Measurements from ENCODE around the gene ARHGAP40. TPM values are rescaled to one million over a fixed set of nuclear protein-coding genes. Genes with fewer than 3 reads are reported as not detected.

ARHGAP40 gene
- total RNA-seq, 1 donor from 2014 or later, result not detected

DNA sequence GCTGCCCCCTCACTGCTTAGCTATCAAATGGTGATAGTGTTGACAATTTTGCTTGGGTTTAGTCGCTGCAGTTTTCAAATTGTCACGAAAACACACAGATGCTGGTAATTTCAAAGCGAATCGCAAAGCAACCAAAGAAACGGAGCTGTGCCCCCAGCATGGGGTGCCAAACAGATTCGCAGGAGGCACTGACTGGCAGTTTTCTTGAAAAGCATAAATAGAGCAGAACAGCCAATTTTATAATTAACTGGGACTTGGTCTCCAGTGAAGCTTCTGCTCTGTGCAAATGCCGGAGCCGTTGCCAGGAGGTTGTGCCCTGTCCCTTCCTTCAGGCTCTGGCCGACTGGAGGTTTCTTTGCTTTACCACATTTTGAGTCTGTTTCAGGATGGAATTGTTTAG is 18.8 kb downstream of the ARHGAP40 start:
- no peak for DNase-seq

- DNase-seq, result no peak
Observed at GRCh38 chr20:38623061-38623460, 21.5 kb downstream of the ARHGAP40 start.

DNA sequence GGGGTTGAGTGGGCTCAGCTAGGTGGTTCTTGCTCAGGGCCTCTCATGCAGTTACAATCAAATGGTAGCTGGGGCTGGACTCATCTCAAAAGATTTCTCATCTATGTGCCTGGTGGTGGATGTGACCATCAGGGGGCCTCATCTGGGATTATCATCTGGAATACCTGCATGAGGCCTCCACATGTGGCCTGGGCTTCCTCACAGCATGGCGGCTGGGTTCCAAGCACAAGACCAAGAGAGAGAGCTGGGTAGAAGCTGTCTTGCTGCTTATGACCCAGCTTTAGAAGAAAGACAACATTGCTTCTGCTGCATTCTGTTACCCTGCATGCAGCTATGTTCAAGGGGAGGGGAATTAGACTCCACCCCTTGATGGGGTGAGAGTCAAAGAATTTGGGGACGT is 22.5 kb downstream of the ARHGAP40 start:
- DNase-seq, result no peak

GRCh38 chr20:38625896-38626295 is 24.3 kb downstream of the ARHGAP40 start:
- no peak for DNase-seq

DNA sequence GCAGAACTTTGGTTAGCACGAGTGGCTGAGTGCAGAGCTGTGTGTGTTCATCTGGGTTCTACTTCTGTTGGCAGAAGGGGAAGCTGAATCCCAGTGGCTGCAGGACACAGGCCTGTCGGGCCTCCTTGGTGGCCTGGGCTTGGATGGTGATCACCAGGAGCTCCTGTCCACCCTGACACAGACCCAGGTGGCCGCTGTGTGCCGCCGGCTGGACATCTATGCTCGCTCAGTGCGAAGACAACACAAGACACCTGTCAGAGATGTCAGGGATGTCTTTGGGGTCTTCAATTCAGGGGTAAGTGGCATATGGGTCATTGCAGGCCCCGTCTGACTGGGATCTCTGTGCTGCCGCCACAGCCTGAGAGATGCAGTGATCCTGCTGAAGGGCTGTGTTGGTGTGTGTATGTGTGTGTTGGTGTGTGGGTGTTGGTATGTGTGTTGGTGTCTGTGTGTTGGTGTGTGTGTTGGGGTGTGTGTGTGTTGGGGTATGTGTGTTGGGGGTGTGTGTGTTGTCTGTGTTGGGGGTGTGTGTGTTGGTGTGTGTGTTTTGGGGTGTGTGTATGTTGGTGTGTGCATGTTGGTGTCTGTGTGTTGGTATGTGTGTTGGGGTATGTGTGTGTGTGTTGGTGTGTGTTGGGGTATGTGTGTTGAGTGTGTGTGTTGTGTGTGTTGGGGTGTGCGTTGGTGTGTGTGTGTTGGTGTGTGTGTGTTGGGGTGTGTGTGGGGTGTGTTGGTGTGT is 25.5 kb downstream of the ARHGAP40 start:
- DNase-seq, result no peak

GRCh38 chr20:38628580-38629470 is 27.2 kb downstream of the ARHGAP40 start:
- no peak for DNase-seq

DNA sequence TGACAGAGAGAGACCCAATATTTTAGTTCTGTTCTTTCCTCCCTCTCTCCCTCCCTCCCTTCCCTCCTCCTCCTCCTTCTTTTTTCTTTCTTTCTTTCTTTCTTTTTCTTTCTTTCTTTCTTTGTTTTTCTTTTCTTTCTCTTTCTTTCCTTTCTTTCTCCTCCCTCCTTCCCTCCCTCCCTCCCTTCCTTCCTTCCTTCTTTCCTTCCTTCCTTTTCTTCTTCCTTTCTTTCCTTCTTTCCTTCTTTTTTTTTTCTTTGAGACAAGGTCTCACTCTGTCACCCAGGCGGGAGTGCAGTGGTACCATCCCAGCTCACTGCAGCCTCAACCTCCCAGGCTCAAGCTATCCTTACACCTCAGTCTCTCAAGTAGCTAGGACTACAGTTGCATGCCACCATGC is 28.4 kb downstream of the ARHGAP40 start:
- DNase-seq, result no peak

DNA sequence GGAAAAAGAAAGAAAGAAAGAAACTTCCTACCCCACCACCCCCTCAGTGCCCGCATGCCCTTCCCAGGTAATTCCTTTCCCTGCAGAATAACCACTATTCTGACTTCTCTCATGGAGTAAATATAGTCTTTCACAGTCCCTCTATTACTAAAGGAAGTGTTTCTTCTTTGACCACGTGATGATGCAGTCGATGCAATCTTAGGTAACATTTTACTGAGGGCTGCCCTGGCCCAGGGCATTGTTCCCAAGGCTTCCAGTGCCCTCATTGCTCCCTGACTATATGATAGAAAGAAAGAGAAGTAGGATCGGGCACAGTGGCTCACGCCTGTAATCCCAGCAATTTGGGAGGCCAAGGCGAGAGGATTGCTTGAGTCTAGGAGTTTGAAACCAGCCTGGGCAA is 29.1 kb downstream of the ARHGAP40 start:
- DNase-seq, result no peak

GRCh38 chr20:38631155-38632022 is 29.8 kb downstream of the ARHGAP40 start:
- DNase-seq, result no peak

- DNase-seq, result peak; percentile 73
Observed at GRCh38 chr20:38633577-38634093, 32.0 kb downstream of the ARHGAP40 start.

- peak; percentile 15 for DNase-seq
Observed at GRCh38 chr20:38635721-38636288, 34.2 kb downstream of the ARHGAP40 start.

- DNase-seq, result no peak
Observed at GRCh38 chr20:38640521-38640920, 38.9 kb downstream of the ARHGAP40 start.

DNA sequence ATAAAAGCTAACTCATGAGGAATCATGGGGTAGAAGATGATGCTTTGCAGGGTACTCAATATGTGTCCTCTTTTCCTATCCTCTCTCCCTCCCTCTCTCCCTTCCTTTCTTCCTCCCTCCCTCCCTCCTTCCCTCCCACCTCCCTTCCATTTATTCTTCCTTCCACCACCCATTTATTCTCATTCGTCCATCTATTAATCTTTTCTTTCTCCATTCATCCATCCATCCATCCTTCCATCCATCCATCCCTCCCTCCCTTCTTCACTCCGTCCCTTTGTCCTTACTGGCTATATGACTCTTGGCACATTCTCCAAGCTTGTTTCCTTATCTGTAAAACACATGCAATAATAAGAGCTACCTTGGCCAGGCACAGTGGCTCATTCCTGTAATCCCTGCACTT is 40.9 kb downstream of the ARHGAP40 start:
- DNase-seq, result no peak

DNA sequence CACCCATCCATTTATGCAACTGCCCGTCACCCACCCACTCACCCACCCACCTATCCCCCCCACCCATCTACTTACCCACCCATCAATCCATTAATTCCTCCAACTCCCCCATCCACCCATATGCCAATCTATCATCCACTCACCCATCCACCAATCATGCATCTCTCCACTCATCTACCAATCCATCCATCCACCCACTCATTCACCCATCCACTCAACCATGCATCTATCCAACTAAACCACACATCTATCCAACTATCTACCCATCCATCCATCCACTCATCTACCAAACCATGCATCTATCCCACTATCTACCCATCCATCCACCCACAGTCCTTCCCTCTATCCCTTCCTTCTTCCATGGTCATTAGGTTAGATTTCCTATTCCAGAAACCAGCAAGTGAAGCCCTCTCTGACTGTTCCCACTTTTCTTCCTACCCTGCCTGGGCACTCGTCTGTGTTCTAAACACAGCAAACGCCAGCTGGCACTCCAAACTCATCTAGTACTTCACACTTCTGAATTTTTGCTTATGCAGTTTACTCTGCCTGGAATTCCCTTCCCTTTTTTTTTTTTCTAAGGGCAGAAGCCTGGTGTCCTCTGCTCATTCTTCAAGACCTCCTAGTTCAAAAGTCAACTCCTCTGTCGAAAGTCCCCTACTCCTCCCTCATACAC is 43.1 kb downstream of the ARHGAP40 start:
- DNase-seq, result no peak

DNA sequence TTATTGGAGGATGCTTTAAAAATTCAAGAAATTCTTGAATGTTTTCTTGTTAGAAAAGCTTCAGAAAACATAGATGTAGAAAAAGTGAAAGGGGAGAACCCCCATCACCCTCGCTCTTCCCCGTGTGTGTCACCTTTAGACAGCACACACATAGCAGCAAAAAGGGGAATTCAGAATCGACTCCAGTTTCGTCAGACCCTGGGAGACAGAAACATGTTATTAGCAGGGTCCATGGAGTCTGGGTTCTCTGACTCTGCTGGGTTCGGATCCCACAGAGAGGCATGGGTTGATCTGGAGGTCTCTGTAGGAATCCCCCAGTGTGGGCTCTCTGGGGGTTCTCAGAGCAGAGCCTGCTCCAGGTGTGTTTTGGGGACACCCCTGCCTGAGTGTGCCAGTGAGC is 43.7 kb downstream of the ARHGAP40 start:
- DNase-seq, result no peak

DNA sequence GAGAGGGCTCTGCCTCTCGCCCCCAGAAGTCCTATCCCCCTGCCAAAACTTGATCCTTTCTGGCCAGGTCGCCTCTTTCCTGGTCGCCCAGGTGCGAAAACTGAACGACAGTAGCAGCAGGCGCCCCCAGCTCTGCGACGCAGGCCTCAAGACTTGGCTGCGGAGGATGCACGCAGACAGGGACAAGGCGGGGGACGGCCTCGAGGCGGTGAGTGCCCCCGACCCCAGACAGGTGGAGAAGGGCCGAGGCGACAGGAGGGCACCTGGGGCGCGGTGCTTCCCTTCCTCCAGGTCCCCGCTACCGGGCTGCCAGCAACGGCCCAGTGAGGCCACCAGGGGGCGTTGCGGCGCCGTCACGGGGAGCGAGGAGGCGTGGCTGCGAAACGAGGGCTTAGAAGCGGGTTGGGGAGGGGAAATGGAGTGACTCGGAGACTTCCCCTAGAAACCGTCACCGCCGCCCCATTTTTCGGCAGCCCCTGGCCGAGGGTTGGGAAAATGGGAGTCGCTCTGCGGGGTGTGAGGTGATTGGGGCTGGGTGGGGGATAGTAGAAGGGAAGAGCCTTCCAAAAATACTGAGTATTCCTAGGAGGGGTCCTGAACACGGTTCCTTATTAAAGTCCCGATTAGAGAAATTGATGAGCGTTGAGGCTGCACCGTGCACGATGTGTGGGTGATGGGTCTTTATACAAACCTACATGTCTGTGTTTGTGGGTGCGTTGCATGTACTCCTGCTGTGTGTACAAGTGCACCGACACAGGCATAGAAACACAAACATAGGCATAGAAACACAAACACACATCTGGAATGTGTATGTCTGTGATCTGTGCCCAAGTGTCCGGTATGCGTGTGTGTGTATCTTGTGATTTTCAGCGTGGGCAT is 44.6 kb downstream of the ARHGAP40 start:
- DNase-seq, result peak; percentile 82

DNA sequence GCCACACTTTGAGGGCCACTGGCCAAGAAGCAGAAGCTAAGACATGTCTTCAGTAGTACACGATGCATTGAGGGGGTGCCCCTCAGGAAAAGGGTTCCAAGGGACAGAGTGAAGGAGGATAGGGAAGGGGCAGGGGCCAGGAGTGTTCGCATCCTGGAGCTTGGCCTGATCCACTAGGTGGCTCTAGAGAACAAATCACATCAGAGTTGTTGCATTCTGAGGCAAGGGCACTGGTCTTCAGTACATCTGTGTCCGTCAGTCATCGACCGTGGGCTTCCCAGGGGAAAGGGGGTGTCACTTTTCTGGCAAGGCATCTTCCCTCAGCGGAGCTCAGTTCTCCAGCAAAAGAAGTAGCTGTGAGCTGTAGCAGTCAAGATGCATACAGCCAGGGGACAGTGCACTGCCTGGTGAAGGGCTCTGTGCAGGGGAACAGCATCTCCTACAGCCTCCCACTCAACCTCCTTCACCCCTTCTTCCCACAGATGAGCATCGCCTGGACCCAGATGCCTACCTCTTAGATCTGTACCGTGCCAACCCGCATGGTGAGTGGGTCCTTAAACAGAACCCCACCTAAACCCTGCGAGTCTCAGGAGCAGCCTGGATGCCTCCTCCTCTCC is 47.8 kb downstream of the ARHGAP40 start:
- DNase-seq, result peak; percentile 69

DNA sequence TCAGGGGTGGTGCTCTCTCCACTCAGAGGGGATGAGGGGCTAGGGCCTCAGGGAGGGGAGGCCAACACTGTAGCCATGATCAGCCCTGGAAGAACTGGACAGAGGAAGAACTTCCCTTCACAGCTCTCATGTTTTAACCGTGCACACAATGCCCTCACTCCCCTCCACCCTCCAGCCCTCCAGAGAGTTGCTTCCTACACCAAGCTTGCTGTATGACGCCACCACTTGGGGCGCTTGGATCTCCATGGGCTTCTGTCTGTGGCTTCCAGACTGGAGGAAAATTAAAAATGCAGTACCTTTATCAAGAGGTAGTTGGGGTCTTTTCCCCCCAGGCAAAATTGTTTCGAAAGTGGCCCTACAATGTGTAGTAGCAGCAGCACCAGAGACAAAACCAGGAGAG is 48.4 kb downstream of the ARHGAP40 start:
- no peak for DNase-seq

- DNase-seq, result no peak
Observed at GRCh38 chr20:38651154-38651553, 49.5 kb downstream of the ARHGAP40 start.

GRCh38 chr20:38651562-38651961 is 50.0 kb downstream of the ARHGAP40 start:
- no peak for DNase-seq
